SKM-1 treated with dmso at 0.1 percent for 144 hours (cell line): ENCODE data around the gene NEDD8.
A peak's percentile ranks its signal among the peaks of the same experiment; 100 is the strongest.

ENCODE experiments used
- DNase-seq: peaks from one replicate; lab custom pipeline; 2025; ENCODE audit not compliant: unreplicated experiment; lab: John Stamatoyannopoulos, UW

NEDD8 gene

DNA sequence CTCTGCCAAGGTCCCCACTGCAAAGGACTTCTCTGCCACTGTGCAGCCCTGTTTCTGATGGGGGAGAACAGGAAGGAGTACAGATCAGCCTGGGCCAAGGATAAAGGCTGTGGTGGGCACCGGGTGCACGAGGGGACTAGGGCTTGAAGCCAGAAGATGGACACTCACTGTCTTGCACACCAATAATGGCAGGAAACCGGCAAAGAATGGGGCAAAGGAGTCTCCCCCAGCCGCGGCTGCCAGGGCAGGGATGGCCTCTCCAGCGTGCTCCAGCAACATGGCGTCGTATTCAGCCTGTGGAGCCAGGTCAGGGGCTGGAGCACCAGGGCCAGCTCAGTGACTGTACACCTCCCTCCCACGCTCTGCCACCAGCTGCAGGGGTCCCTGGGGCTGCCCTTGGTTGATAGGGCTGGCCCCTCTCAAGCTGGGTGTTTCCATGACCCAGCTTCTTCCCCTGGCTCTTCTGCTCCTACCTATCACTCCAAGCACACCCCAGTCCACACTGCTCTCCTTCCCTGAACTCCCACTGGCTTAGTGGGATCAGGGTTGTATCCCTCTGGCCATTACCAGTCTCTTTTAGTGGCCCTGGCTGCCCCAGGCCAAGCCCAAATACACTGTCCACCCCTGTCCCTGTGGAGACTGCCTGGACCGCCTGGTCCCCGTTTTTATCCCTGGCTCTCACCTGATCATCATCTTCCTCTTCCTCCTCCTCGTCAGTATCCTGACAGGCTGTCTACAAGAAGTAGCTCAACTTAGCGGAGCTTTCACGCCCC, 49.9 kb downstream of the NEDD8 start:
- no peak for DNase-seq

DNA sequence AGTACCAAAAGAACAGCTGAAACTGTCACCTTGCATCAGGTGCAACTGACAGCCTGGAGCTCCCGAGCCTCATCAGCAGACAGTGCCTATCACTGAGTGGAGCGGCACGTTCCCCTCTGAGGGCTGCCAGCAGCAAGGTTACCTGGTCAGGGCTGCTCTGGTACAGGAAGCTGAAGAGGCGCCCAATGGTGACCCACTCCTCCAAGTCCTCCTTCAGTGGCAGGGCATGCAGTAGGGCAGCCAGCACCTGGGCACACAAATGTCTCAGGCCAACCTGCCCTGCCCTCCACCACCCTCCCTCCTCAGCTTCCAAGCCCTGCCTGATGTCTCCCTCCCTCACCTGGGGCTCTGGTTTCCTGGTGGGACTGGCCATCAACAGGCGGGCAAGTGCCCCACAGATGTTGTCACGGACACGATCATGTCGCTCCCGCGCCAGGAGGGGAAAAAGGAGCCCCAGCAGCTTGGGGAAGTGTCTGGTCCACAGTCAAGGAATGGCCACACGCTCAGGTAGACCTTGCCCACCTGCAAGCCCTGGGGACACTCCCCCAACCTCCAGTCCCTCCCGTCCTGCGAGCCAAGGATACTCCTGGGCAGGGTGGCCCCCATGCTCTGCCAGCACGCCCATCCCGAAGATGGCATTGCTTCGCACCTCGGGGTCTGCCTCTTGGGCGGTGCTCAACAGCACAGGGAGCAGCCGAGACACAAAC, 50.6 kb downstream of the NEDD8 start:
- no peak for DNase-seq

DNA sequence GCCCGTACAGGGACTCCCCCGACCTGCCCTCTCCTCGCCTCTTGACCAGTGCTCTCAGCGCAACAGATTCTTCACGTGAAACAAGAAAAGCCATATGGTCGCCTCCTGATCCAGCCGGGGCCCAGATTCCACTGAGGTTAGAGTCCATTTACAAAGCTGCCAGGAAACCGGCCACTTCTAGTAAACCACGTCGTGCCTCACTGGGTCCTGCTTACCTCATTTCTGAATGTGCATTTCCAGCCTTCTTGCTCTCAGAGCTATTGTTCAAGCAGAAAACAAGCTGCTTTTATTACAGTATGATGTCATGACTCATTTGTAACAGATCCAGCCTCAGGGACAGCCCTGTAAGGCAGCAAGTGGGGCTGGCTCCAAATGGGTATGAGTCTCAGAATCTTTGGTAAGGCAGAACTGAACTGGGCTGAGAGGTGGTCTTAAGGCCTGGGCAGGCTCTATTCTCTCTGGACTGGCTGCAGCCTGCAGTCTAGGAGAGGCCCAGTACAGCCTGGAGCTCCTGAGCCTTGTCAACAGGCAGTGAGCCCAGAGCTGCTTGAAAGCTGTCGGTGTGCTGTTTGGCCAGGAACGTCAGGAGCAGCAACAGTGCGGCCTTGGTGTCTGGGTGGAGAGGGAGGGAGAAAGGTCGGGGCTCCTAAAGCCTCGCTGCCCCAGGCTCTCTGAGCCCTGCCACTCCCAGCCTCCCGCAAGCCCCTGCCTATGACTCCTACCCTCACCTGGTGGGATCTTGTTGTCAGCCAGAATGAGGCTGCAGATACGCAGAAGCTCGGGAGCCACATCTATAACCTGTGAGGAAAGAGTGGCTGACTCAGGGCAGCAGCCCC, 52.0 kb downstream of the NEDD8 start:
- DNase-seq, result no peak

DNA sequence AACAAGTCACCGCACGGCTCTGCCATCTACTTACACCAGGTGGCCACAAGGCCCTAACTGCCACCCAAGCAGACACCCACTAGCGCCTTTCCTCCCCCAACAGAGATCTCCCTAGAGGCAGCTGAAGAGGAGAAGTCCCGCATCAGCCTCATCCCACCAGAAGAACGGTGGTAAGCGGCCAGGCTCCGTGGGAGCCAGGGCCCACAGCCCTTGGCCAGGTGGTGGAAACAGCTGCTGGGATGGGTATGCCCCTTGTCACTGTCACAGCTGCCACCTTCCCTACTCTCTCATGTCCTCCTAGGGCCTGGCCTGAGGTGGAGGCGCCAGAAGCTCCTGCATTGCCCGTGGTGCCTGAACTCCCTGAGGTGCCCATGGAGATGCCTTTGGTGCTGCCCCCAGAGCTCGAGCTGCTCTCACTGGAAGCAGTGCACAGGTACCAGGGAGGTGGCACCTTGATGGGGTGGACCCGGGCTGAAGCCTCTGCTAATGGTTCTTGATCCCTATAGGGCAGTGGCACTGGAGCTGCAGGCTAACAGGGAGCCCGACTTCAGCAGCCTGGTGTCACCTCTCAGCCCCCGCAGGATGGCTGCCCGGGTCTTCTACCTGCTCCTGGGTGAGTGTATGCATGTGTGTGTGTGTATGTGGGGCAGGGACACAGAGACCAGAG, 52.7 kb downstream of the NEDD8 start:
- no peak for DNase-seq

DNA sequence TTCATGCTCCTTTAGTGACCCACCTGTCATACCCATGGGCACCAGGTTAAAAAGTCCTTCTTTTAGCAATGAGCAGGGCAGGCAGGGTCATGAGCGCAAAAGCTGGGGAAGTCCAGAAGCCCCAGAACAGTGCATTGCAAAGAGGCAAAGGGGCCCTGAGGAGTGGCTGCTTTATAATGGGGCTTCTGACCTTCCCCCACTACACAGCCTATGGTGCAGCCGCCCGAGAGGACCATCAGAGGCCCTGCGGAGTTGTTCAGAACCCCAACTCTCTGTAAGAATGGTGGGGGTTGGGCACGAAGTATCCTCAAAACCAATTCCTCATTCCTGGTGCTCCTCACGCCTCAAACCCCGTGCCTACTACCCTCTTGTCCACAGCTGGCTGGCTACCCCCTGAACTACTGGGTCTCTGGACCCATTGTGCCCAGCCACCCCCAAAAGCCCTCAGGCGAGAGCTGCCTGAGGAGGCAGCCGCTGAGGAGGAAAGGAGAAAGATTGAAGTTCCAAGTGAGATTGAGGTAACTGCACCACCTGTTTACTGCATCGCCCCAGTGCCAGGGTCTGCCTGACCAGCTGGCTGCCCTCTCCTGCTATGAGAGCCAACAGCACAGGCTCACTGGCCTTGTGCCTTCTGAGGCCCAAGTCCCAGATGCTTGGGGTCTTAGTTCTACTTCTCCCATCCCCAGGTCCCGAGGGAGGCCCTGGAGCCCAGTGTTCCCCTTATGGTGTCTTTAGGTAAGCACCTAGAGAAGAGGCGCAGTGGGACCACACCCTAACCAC, 53.6 kb downstream of the NEDD8 start:
- no peak for DNase-seq

DNA sequence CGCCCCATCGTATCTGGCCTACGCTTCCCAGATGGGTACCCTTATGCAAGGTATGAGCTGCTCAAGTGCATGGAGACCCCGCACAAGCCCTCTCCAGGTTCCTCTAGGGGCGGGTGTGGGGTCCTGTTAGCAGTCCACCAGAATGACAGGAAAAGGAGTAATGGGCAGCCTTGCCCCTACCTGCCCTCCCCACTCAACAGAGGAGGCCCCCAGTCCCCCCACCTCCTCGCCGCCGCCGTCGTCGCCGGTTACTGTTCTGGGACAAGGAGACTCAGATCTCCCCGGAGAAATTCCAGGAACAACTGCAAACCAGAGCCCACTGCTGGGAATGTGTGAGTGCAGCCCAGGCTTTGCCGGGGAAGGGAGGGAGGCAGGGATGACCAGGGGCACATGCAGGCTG, 54.3 kb downstream of the NEDD8 start:
- DNase-seq, result no peak

DNA sequence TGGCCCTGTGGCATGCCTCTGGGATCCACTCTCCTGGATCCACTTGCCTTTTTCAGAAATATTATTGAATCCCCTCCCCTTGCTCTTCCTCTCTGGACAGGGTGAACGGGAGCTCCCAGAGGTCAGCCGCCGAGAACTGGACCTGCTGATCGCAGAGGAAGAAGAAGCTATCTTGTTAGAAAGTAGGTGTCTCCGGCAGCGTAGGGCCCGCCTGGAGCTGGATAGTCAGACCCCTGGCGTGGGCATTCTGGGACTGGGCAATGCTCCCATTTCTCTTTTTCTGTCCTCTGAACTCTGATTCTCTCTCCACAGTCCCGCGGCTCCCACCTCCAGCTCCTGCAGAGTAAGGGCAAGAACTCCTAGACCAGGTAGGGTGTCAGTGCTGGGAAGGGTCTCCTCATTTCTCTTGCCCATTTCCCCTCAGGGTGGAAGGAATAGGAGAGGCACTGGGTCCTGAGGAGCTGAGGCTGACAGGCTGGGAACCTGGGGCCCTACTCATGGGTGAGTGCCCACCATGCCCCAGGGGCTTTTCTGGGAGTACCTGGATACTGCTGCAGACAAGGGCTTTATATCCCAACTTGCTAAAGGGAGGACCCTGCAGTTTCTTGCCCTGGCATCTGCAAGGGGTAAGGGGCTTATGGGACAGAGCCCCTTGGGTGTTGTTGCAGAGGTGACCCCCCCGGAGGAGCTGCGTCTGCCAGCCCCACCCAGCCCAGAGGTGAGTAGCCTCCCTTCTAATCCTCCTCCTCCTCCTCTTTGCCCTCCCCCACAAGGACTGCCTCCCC, 54.9 kb downstream of the NEDD8 start:
- no peak for DNase-seq

DNA sequence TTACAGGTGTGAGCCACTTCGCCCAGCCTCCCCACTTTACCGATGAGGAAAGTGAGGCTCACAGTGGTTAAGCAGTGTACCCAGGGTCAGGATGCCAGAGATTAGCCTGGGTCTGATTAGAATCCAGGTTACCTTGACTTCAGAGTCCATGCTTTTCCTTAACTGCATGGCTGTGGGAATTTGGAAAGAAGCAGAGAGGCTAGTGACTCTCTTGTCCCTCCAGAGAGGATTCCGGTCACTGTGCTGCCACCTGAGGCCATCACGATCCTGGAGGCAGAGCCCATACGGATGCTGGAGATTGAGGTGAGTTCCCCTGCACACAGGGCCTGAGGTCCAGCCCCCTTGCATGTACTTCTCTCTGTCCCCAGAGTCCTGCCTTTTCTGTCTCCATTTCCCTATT, 55.6 kb downstream of the NEDD8 start:
- DNase-seq, result no peak

DNA sequence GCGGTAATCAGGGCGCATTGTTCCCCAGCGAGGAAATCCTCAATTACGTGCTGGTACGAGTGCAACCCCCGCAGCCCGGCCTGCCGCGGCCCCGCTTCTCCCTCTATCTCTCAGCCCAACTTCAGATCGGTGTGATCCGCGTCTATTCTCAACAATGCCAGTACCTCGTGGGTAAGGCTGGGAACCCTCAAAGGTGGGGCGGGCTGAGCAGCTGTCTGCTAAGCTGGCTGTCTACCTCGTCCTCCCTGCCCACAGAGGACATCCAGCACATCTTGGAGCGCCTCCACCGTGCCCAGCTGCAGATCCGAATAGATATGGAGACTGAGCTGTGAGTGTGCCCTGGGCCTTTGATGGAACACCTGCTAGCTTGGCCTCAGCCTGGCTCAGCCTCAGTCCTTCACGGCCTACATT, 59.3 kb downstream of the NEDD8 start:
- no peak for DNase-seq

DNA sequence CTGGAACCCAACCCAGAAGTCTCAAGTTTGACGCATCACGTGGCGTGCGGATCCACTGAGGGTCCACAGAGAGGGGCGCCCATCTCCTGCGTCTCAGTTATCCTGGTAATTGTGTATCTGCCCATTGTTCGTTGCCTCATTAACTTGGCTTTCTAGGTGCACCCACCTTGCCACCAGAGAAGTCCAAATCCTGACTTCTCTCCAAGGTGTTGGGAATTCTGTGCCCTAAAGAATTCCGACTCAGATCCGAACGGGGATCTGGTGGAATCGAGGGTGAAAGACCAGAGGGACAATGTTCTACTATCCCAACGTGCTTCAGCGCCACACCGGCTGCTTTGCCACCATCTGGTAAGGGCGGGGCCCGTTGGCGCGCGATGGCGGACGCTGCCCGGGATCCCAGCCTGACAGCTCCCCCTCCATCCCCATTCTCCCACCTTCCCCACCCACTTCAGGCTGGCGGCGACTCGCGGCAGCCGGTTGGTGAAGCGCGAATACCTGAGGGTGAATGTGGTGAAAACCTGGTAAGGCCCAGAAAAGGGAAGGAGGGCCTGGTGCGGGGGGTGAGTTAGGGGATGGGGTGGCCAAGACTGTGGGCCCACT, 59.8 kb downstream of the NEDD8 start:
- no peak for DNase-seq

DNA sequence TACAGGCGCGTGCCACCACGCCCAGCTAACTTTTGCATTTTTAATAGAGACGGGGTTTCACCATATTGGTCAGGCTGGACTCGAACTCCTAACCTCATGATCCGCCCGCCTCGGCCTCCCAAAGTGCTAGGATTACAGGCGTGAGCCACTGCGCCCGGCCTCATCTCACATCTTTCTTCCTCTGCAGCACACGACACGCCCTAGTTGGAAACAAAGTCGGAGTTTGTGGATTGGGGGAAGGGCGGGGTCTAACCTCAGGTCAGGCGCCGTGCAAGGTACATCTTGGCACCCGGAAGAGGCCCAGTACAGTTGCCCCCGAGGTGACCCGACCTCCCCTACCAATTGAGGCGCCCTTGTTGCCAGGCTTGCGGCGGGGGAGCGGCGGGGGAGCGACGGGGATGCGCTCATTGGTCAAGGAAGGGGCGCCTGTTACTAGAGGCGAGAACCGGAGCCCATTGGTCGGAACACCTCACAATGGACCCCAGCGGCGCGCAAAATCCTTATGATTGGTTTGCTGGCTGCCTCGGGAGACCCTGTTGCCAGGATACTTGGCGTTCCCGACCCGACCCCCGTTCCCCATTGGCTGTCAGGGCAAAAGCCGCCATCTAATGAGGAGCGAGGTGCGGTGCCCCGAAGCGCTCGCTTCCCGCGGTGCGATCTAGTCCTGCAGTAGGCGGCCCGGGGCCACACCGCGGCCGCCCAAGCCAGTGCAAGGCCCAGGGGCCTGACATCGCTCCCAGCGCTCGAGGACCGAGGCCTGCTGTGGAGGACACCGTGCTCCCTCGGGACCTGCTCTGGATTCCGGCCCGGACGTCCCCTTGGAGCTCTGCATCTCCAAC, 60.5 kb downstream of the NEDD8 start, which contains the start of gene REC8:
REC8 (plus strand) TSS at position 659 of the 839 bp plus-strand sequence. CDS start 473 bp downstream, outside the sequence.
- no peak for DNase-seq

DNA sequence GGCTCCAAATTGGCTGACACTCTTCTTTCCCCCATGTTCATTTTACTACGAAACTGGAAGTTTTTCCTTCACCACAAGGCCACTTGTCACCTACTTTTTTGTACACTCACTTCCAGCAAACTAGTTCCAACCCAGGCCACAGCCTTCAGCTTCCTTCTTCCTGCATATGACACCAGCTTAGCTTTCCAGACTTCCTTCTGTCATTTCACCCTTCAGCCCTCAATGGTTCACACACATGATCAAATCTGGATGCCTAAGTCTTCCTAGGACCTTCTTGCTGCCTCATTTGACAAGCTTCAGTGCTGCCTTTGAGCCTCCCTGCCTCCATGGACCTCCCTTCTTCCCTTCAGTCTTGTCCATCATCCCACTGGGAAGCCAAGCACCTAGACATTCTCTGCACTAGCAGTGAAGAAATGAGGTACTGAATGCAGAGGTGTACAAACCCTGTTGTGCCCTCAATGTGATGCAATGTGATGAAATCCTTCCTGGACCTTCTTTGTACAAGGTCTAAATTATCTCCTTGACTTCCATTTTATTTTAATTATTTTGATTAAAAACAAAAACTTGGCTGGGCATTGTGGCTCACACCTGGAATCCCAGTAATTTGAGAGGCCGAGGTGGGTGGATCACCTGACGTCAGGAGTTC, 64.6 kb downstream of the NEDD8 start:
- DNase-seq, result peak; percentile 3
